HEK293 (cell line): ENCODE data around the gene MAP4K5.

Experiments used
- CTCF ChIP-seq: fragments of 450-650 bp; formaldehyde crosslinking; IDR thresholded peaks from 2 replicates; pipeline ENCODE4 v1.5.1; 2016; ENCODE audit warnings: missing biosample characterization, missing genetic modification characterization
- ZFP41 ChIP-seq: fragments of 450-650 bp; formaldehyde crosslinking; IDR thresholded peaks from 2 replicates; pipeline ENCODE4 v1.5.1; 2016; ENCODE audit warnings: missing biosample characterization, missing genetic modification characterization, borderline replicate concordance
- ZNF146 ChIP-seq: fragments of 450-650 bp; formaldehyde crosslinking; IDR thresholded peaks from 2 replicates; pipeline ENCODE4 v1.5.1; 2016; ENCODE audit warnings: missing biosample characterization, missing genetic modification characterization
- ZNF157 ChIP-seq: fragments of 450-650 bp; formaldehyde crosslinking; IDR thresholded peaks from 2 replicates; pipeline ENCODE4 v1.5.1; 2016; ENCODE audit warnings: missing biosample characterization, missing genetic modification characterization
- ZNF292 ChIP-seq: fragments of 450-650 bp; formaldehyde crosslinking; IDR thresholded peaks from 2 replicates; pipeline ENCODE4 v1.5.1; 2016; ENCODE audit warnings: low read depth, missing biosample characterization, missing genetic modification characterization, borderline replicate concordance
- ZNF302 ChIP-seq: fragments of 450-650 bp; formaldehyde crosslinking; IDR thresholded peaks from 2 replicates; pipeline ENCODE4 v1.5.1; 2016; ENCODE audit warnings: missing biosample characterization, missing genetic modification characterization, low read depth
- ZNF629 ChIP-seq: fragments of 450-650 bp; formaldehyde crosslinking; IDR thresholded peaks from 2 replicates; pipeline ENCODE4 v1.5.1; 2017; ENCODE audit warnings: missing biosample characterization, missing genetic modification characterization
- ZNF747 ChIP-seq: fragments of 450-650 bp; formaldehyde crosslinking; IDR thresholded peaks from 2 replicates; pipeline ENCODE4 v1.5.1; 2016; ENCODE audit warnings: missing biosample characterization, missing genetic modification characterization
- TF ChIP-seq, protein P1 (sequence below): fragments of 450-650 bp; formaldehyde crosslinking; IDR thresholded peaks from 2 replicates; pipeline ENCODE4 v1.5.1; 2016; ENCODE audit warnings: missing biosample characterization, missing genetic modification characterization

GRCh38 chr14:50544911-50545310 lies 12.5 kb upstream of the MAP4K5 start:
- no peak for TF ChIP-seq ZNF292 (tag by site-specific recombination)
- TF ChIP-seq ZFP41 = no peak
- TF ChIP-seq, protein P1, sequence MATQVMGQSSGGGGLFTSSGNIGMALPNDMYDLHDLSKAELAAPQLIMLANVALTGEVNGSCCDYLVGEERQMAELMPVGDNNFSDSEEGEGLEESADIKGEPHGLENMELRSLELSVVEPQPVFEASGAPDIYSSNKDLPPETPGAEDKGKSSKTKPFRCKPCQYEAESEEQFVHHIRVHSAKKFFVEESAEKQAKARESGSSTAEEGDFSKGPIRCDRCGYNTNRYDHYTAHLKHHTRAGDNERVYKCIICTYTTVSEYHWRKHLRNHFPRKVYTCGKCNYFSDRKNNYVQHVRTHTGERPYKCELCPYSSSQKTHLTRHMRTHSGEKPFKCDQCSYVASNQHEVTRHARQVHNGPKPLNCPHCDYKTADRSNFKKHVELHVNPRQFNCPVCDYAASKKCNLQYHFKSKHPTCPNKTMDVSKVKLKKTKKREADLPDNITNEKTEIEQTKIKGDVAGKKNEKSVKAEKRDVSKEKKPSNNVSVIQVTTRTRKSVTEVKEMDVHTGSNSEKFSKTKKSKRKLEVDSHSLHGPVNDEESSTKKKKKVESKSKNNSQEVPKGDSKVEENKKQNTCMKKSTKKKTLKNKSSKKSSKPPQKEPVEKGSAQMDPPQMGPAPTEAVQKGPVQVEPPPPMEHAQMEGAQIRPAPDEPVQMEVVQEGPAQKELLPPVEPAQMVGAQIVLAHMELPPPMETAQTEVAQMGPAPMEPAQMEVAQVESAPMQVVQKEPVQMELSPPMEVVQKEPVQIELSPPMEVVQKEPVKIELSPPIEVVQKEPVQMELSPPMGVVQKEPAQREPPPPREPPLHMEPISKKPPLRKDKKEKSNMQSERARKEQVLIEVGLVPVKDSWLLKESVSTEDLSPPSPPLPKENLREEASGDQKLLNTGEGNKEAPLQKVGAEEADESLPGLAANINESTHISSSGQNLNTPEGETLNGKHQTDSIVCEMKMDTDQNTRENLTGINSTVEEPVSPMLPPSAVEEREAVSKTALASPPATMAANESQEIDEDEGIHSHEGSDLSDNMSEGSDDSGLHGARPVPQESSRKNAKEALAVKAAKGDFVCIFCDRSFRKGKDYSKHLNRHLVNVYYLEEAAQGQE (tag by site-specific recombination) = no peak
- no peak for TF ChIP-seq ZNF629 (tag by site-specific recombination)
- TF ChIP-seq ZNF157 (tag by site-specific recombination) = no peak
- TF ChIP-seq CTCF (tag by site-specific recombination) = no peak
- TF ChIP-seq ZNF747 (tag by site-specific recombination) = no peak
- TF ChIP-seq ZNF146 (tag by site-specific recombination) = no peak
- no peak for TF ChIP-seq ZNF302 (tag by site-specific recombination)
